Left kidney (tissue), 2 donors: Measurements from ENCODE around the gene OR7G3. TPM values are rescaled to one million over a fixed set of nuclear protein-coding genes. Genes with fewer than 3 reads are reported as not detected.

Source experiments
- DNase-seq: peaks from one replicate; pipeline ENCODE4 v3.0.0-alpha.2; 2013
- polyA plus RNA-seq: library from polyadenylated mRNA; unstranded; fragments of 120-200 nt; gene quantifications from one replicate; pipeline ENCODE4 v1.2.1, GENCODE V29; 2013; ENCODE audit not compliant: insufficient read length

Gene OR7G3
- polyA plus RNA-seq, 1 donor = not detected

GRCh38 chr19:9107375-9107774 lies 19.4 kb downstream of the OR7G3 start, which contains the start of gene OR7G2:
Gene OR7G2 (minus strand): TSS chr19:9107475. CDS start chr19:9103243, 4,232 bp downstream.
- no peak for DNase-seq

- no peak for DNase-seq
Measured at GRCh38 chr19:9086761-9087160, 40.0 kb downstream of the OR7G3 start, which contains the start of gene OR1M1. Gene OR1M1 (plus strand): TSS chr19:9087061. CDS start chr19:9093245, 6,184 bp downstream.

- DNase-seq = no peak
Measured at GRCh38 chr19:9078651-9079050, 48.1 kb downstream of the OR7G3 start.

- no peak for DNase-seq
Measured at GRCh38 chr19:9076901-9077300, 49.8 kb downstream of the OR7G3 start.

Other genes with a start within 250 kb of the OR7G3 start
- gene MUC16, start 116.5 kb downstream of the OR7G3 start, polyA plus RNA-seq = 0.05 TPM
- 0.08 TPM for gene OR1M1, start 39.9 kb downstream of the OR7G3 start, polyA plus RNA-seq
- 0.05 TPM for gene OR7G2, start 19.5 kb downstream of the OR7G3 start, polyA plus RNA-seq
- gene OR7G1, start 11.2 kb downstream of the OR7G3 start, polyA plus RNA-seq = not detected
- gene ZNF317, start 13.4 kb upstream of the OR7G3 start, polyA plus RNA-seq = 41.9 TPM
- gene OR7D2, start 52.0 kb upstream of the OR7G3 start, polyA plus RNA-seq = 0.10 TPM
- 0.05 TPM for gene OR7D4, start 92.6 kb upstream of the OR7G3 start, polyA plus RNA-seq
- not detected for gene OR7E24, start 124.0 kb upstream of the OR7G3 start, polyA plus RNA-seq
- 8.1 TPM for gene ZNF699, start 182.9 kb upstream of the OR7G3 start, polyA plus RNA-seq
- 91.5 TPM for gene ZNF559, start 197.2 kb upstream of the OR7G3 start, polyA plus RNA-seq
- 14.3 TPM for gene ZNF177, start 236.1 kb upstream of the OR7G3 start, polyA plus RNA-seq